Left ventricle myocardium inferior (tissue), 1 donor: ENCODE results near the gene SCAANT1. TPM values are rescaled to one million over a fixed set of nuclear protein-coding genes. Genes with fewer than 3 reads are reported as not detected.

Source experiments
- DNase-seq: peaks from one replicate; pipeline ENCODE4 v3.0.0-alpha.2; 2020
- H3K27ac ChIP-seq: fragments of 200-600 bp; replicated peaks from 2 replicates; pipeline ENCODE4 v1.8.0; 2021
- H3K27me3 ChIP-seq: fragments of 200-600 bp; 2 replicates; pipeline ENCODE4 v1.8.0; 2021; ENCODE audit warnings: low read depth
- H3K36me3 ChIP-seq: fragments of 200-600 bp; 2 replicates; pipeline ENCODE4 v1.8.0; 2021
- H3K4me1 ChIP-seq: fragments of 200-600 bp; 2 replicates; pipeline ENCODE4 v1.8.0; 2021
- H3K4me3 ChIP-seq: fragments of 200-600 bp; 2 replicates; pipeline ENCODE4 v1.8.0; 2021; ENCODE audit warnings: mild to moderate bottlenecking, moderate library complexity
- H3K9me3 ChIP-seq: fragments of 200-600 bp; replicated peaks from 2 replicates; pipeline ENCODE4 v1.8.0; 2021
- CTCF ChIP-seq: fragments of 200-600 bp; IDR thresholded peaks from 2 replicates; pipeline ENCODE4 v1.8.0; 2021; ENCODE audit warnings: antibody characterized with exemption, mild to moderate bottlenecking, borderline replicate concordance
- intact Hi-C: fragments of 100-400 bp; cut with micrococcal nuclease; formaldehyde crosslinking; loops from one replicate; pipeline ENCODE4 v1.11.0; 2022
- total RNA-seq: library from RNA; stranded (reverse); fragmentation: NEBNext Ultra II Directional; extraction: Animal tissue kit (Norgen Biotek cat#: 25700); gene quantifications from one replicate; pipeline ENCODE4 v1.2.1, GENCODE V29; 2021
- donor health status: DM: no; HTN: yes; CAD: no; lungs with severe emphysema.

SCAANT1 gene
- total RNA-seq, 1 donor from 2014 or later = not detected

- H3K36me3 ChIP-seq = no peaks in the 10 kb centered on the region
- no peak for DNase-seq
- H3K27ac ChIP-seq = no peak overlapping the region
- no peaks in the 10 kb centered on the region for H3K27me3 ChIP-seq
- no peak for TF ChIP-seq CTCF
- intact Hi-C loops = no loop called here
- peaks cover 54% of the 10 kb centered on the region for H3K4me1 ChIP-seq
- H3K4me3 ChIP-seq = no peak overlapping the region
- no peaks in the 10 kb centered on the region for H3K9me3 ChIP-seq
Observed at GRCh38 chr3:63909431-63909830, 2.8 kb downstream of the SCAANT1 start.

GRCh38 chr3:63908776-63909175, 3.4 kb downstream of the SCAANT1 start:
- Histone ChIP-seq H3K4me3 (no peak overlapping the region), H3K9me3 (no peaks in the 10 kb centered on the region), H3K36me3 (no peaks in the 10 kb centered on the region), H3K27me3 (no peaks in the 10 kb centered on the region), H3K4me1 (peaks cover 48% of the 10 kb centered on the region), H3K27ac (no peak overlapping the region)
- no peak for DNase-seq
- intact Hi-C loops = no loop called here
- TF ChIP-seq CTCF = no peak

GRCh38 chr3:63908081-63908736, 4.0 kb downstream of the SCAANT1 start:
- no peaks in the 10 kb centered on the region for H3K27me3 ChIP-seq
- TF ChIP-seq CTCF = peak; percentile 48
- H3K4me3 ChIP-seq = no peak overlapping the region
- H3K27ac ChIP-seq = no peak overlapping the region
- no peak for DNase-seq
- intact Hi-C loops = no loop called here
- H3K4me1 ChIP-seq = peaks cover 42% of the 10 kb centered on the region
- H3K9me3 ChIP-seq = no peaks in the 10 kb centered on the region
- no peaks in the 10 kb centered on the region for H3K36me3 ChIP-seq

GRCh38 chr3:63905731-63906620, 6.2 kb downstream of the SCAANT1 start:
- no peaks in the 10 kb centered on the region for H3K27me3 ChIP-seq
- H3K27ac ChIP-seq = no peak overlapping the region
- H3K4me3 ChIP-seq = no peak overlapping the region
- H3K36me3 ChIP-seq = no peaks in the 10 kb centered on the region
- no peaks in the 10 kb centered on the region for H3K9me3 ChIP-seq
- no peak for DNase-seq
- no peak for TF ChIP-seq CTCF
- intact Hi-C loops = no loop called here
- peaks cover 22% of the 10 kb centered on the region for H3K4me1 ChIP-seq

GRCh38 chr3:63900459-63900858, 11.7 kb downstream of the SCAANT1 start:
- peaks cover 21% of the 10 kb centered on the region for H3K4me1 ChIP-seq
- H3K27ac ChIP-seq = no peak overlapping the region
- intact Hi-C loops = no loop called here

More at GRCh38 chr3:63900459-63900858, 11.7 kb downstream of the SCAANT1 start:
- H3K36me3 ChIP-seq = peaks cover 25% of the 10 kb centered on the region
- no peak overlapping the region for H3K4me3 ChIP-seq
- TF ChIP-seq CTCF = no peak
- DNase-seq = no peak
- no peaks in the 10 kb centered on the region for H3K9me3 ChIP-seq
- no peaks in the 10 kb centered on the region for H3K27me3 ChIP-seq
